NCI-H187 treated with DMSO at 0.1 percent for 48 hours (cell line): ENCODE data around the gene TCAF2.
"Not testable (repeated sequence)": the region's sequence is repeated elsewhere in the genome, so short reads cannot be mapped to it uniquely, and the experiment has no call there.

Source experiments
- DNase-seq: peaks from one replicate; lab custom pipeline; 2025; lab: John Stamatoyannopoulos, UW

Gene TCAF2

DNA sequence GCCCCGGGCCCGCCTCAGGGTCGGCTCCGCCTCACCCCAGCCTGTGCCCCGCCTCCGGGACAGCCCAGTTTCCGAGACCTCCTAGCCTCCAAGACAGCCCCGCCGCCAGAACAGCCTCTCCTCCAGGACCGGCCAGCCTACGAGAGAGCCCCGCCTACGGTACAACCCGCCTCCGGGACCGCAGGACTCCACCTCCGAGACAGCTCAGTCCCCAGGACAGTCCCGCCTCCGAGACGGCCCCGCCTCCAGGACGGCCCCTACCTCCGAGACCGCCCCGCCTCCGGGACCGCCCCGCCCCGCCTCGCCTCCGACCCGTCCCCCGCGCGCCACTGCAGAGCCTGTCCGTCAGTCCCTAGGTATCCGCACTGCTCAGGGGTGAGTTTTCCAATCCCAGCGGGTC lies at the start of gene TCAF2:
TCAF2 (plus strand) TSS at position 329 of the 400 bp plus-strand sequence.
- DNase-seq = not testable (repeated sequence)

DNA sequence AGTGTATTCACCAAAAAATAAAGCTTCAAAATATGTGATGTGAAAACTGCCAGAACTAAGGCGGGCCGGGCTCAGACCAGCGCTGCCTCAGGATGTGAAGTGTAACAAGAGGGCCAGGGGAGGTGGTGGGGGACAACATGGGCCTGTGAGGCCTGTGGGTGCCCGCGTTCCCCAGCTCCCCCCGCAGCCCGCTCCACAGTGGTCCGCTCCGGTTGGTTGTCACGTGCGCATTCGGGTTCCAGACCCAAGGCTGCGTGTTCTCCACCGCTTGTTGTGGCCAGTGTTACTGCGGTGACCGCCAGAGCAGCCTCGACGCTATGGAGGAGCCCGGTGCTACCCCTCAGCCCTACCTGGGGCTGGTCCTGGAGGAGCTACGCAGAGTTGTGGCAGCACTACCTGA lies 49.3 kb upstream of the TCAF2 start, which contains the start of gene CTAGE15:
CTAGE15 (plus strand) TSS at position 301 of the 400 bp plus-strand sequence; CDS start at position 318, 17 bp downstream.
- DNase-seq = not testable (repeated sequence)

DNA sequence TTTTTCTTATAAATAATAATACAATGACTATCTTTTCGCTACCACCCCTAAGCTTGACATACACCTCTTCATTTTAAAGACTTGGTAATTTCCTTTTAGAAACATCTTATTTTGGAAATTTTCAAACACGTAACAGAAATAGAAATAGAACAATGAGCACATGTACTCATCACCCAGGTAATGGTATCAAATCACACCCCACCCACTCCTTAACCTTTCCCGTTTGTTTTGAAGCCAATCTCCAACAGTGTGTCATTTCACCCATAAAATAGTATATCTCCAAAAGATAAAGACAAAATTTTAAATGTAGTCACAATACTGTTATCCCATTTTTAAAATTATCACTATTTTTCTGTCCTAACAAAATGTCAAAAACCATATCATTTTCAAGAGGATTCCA lies 32.6 kb upstream of the TCAF2 start:
- not testable (repeated sequence) for DNase-seq

DNA sequence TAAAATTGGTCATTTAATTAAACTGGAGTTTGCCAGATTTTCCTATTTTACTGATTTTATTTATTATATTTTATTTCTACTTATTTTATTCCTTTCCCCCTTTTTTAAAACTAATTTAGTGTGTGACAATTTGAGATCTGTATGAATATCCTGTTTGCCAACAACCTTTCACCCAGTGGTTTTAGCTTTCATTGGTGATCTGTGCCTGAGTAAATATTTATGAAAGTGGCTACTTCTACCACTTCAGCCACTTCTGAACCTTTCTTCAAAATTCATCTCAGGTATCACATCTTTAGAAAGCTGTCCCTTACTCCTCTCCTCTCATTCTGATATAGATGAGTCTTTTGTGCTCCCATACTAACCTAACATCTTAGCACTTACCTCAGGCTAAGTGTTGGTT lies 30.9 kb upstream of the TCAF2 start:
- DNase-seq = not testable (repeated sequence)

DNA sequence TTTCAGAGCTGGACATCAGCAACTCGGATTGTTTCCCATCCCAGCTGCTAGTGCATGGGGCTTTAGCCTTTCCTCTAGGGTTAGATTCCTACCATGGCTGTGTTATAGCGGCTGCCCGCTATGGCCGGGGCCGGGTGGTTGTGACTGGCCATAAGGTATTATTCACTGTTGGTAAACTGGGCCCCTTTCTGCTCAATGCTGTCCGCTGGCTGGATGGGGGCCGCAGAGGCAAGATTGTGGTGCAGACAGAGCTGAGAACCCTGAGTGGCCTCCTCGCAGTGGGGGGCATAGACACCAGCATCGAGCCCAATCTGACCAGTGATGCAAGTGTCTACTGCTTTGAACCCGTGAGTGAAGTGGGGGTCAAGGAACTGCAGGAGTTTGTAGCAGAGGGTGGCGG lies 22.7 kb upstream of the TCAF2 start:
- not testable (repeated sequence) for DNase-seq

DNA sequence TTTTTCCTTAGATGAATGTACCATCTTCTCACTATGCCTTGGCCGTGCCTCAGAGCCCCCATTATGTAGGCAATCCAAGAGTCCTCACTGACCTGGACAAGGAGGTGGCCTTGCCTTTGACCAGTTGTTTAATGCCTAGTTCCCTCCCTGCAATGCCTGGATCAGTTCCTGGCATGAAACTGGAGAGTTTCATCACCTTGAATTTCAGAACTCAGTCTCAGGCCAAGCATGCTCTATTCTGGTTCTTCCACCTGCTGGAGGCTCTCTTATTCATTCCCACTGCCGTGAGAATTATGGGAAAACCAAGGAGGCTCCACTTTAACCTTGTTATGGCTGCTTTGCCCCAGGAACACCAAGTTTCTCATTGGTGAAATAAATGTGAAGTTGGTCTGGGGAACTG lies 17.2 kb upstream of the TCAF2 start:
- not testable (repeated sequence) for DNase-seq

DNA sequence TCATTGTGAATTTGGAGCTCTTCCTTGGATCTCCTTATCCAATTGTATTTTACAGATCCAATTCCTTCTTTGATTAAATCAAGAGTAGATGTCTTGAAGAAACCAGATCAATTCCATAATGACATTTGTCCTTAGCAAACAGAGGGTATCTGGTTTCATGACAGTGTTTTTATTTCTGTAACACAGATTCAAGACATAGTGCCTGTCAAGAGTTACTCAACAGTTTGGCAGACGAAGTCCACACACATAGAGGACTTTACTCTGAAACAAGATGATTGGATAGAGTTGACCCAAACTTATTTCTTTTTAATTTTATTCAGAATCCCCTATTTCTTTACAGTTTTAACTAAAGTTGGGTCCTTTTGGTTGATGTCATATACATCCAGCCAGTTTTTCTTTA lies 14.7 kb upstream of the TCAF2 start:
- not testable (repeated sequence) for DNase-seq

DNA sequence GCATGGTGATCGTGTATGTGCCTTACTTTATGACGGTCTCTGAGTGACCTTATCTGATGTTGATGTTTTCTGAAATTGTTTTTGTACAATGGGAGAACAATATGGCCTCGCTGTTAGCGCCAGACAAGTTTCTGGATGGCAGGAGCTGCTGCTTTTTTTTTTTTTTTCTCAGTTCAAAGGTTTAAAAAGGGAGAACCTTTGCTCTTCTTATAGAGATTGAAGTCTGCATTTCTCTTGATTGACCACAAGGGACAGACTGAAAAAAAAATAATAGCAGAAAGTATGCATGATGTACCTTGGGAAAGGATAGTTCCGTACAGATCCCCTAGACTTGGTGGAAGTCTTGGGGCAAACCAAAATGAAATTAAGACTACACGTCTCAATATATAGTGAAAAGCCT lies 5.2 kb upstream of the TCAF2 start:
- not testable (repeated sequence) for DNase-seq

DNA sequence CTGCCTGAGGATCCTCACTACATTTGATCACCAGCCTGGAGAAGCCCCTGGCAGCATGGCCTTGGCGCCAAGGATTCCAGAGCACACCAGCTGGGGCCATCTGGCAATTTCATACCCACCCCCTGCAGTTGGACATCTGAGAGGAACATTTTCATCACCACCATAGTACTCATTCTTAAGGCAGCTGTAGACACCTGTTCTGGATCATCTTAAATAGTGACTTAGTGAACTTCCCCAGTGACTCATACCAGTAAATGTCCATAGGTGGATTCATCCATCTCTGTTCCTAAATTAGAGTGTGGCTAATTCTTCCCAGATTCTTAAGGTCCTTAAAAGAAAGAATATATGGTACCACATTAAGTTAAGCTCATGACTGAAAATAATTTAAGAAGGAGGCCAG lies 3.6 kb upstream of the TCAF2 start:
- not testable (repeated sequence) for DNase-seq

DNA sequence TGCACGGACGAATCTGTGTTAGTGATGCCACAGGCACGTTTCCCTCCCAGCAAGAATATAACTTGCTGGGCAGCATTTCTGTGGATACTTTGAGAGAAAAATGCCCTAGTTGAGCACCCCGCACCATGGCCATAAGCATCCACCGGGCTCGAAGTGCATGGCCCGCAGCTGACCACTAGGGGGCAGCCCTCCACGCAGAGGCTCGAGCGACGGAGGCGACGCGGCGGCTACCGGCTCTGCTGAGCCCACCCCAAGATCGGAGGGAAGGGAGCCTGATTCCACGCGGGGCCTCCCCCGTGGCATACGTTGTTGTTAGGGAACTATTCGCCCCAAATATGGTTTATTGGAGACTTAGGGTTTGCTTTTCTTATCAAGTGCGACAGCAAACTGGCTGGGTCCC lies 716 bp upstream of the TCAF2 start:
- DNase-seq = not testable (repeated sequence)

DNA sequence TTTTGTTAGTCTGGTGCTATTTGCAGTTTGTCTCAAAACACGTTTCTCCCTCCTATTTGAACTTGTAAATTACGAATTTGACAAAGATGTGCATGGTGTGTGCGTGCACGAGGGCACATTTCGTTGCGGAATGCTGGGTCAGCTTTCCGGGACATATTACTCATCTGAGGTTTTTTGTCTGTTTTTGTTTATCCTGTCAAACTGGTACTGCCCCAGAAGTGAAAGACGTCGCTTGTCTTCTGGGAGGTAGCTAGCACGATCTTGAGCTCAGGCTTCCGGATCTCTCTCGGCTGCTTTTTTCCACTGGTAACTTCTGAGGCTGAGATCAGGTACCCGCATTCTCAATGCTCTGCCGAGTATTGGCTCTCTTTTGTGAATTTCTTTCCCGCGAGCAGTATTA lies 401 bp downstream of the TCAF2 start:
- DNase-seq = not testable (repeated sequence)

DNA sequence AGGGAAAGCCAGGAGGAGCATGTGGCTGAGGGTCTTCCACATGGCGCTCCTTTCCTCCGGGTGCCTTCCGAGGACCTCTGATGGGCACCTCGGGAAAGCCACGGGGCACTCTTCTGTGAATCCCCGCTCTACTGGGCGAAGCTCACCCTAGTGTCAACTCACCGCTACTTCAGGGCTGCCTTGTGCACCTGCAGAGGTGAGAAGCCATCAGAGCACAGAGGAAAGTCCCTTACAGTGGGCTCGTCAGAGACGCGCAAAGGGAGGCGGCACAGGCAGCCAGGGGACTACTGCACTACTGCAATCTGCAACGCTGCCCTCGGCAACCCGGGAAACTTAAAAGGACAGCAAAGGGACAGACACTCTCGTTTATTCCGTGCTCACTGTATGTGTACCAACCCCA lies 1.4 kb downstream of the TCAF2 start:
- DNase-seq = not testable (repeated sequence)

DNA sequence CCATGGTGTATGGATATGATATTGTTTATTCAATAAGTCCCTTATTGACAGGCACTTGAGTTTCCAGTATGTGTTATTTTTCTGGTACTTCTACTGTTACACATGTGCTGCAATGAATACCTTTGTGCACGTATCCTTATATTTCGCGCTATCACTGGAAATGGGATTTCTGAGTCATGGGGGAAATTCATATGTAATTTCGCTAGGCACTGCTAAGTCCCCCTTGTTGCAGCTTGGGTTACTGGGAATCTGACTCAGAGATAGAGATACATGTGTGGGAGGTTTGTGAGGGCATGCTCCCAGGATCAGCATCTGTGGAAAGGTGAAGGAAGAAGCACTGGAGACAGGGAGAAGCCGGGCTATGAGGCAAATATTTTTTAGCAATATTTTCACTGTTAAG lies 9.9 kb downstream of the TCAF2 start:
- not testable (repeated sequence) for DNase-seq

DNA sequence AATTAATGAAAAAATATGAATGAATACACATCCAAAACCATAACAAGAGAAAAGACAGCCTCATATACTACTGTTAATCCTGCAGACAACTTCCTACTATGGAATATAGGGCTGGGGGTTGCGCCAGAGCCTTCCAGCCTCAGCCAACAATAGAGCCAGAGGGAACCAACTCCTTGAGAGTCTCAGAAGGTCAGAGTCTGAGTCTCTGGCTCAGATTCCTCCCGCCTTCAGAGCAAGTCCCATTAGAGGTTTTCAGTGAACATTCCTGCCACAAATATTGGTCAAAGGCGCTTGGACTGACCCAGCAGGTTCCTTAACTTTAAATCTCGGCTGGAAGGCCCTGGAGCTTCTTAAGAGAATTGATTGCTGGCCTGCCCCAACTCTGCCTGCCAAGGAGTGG lies 11.7 kb downstream of the TCAF2 start:
- not testable (repeated sequence) for DNase-seq

DNA sequence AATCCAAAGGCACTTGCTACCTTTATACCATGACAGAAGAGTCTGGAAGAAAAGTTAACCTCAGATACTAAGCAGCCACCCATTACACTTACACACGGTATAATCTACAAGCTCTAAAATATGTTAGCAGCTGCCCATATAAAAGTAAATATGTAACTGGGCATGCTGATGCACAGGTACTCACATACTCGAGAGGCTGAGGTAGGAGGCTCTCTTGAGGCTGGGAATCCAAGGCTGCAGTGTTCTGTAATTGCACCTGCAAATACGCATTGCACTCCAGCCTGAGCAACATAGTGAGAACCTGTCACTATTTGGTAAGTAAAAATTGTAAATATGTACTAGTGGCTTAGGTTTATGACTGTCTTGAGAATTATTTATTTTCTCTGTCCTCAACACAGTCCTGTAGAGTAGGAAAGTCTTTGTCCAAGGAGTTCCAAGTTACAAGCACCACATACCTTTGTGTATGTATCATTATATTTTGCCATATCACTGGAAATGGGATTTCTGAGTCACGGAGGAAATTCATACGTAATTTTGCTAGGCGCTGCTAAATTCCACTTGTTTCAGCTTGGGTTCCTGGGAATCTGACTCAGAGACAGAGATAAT lies 12.3 kb downstream of the TCAF2 start:
- DNase-seq = not testable (repeated sequence)

DNA sequence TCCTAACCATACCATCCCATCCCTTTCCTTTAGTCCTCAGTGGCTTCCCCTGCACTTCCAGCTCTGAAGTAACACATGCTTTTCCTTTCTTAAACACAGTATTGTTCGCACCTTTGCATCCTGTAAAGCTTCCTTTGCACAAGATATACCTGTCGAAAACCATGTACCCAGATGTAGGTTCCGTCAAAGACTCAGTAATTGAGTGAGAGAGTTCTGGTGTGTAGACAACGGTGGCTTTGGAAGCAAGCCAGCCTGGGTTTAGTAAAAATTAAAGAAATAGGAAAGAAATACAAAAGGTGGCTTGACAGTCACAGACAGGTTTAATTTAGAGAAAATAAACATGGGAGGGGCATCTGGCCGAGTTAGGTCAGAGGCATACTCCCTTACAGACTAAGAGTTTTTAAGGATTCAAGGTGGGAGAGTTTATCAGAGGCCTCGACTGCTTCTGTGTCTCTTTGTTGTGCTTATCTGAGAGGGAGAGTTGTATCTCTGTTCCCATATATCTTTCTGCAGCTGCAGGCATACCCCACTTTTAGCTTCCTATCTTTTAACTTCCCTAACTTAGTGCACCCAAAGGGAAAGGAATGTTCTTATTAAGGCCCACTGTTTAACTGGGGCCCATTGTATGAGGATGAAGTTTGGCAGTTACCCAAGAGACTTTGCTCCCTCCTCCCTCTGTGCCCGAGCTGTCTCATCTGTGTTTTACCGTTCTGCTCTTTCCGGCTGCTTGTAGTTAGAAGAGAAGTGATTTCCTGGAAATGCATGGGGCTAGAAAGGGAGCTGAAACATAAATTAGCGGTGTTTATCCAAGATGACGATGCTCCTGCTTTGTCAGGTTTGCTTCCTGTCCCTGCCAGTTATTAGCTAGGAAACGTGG lies 14.8 kb downstream of the TCAF2 start:
- not testable (repeated sequence) for DNase-seq

DNA sequence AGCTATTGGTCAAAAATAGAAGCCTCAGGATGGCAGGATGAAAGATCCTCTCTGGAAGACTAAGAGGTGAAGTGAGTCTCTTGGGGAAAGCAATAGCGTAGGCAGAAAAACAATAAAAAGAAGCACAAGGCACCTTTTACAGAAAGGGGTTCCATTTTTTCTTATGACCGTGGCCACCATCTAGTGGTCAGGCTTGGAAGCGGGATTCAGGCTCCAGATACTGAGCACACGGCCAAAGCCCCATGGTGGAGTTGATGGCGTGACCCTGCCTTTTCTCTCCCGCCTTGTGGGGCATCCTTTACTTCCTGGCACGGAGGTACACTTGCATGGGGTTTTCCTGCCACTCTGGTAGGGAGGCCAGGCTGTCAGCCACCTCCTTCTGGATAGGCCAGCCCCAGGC lies 18.6 kb downstream of the TCAF2 start:
- not testable (repeated sequence) for DNase-seq

DNA sequence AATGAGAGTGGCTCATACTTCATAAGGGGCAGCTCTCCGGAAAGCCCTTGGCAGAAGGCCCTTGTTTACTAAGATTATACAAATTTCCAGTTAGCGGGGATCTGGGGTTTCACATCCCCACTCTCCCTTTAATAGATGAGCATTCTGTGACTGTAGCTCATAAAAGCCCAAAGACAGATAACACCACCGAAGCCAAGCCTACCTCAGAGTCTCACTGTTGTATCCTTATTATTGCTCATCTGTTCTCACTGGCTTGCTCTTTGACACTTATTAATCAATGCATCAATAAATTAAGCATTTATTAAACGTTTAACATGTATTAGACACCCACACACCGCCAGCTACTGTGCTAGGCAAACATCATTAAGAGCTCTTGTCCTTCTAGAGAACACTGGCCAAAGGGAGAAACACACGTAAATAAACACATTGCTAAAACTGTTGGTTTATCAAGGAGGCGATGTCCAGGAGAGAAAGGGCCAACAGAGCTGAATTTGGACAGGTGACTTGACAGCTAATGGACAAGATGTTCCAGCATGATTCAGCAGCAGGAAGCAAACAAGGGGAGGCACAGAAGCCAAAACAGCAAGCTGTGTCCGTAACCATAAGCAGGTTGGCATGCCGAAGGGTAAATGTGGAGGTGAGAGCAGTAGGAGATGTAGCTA lies 19.9 kb downstream of the TCAF2 start:
- DNase-seq = not testable (repeated sequence)

DNA sequence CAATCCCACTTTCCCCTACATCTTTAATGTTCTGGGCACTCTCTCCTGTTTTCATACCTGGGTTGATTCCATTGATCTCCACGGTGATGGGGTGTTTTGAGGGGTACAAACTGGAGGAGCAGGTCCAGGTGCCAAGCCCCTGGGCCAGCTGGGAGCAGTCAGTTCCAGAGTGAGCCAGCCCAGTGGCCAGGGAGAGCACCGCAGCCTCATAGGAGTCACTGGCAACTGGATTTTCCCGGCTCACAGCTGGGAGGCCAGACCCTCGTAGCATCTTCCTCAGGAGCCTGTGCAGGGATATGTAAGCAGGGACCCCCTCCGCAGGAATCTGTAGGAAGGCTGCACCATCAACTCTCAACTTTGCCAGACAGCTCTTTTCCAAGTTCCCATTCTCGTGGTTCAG lies 25.8 kb downstream of the TCAF2 start:
- DNase-seq = not testable (repeated sequence)

DNA sequence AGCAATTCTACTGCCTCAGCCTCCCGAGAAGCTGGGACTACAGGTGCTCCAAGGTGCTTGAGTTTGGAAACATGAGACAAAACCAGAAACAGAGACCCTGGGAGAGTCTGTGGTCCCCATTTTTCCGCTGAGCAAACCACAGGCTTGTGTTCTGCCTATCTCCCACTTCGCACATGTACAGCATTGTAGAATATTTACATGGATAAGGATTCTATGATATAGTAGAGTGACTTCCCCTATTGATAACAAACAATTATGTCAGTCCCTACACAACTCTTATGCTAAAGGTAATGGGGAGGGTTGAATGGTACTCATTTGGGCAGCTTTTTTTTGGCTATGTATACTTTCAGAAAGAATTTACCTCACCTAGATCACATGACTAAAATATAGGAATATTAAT lies 29.1 kb downstream of the TCAF2 start:
- DNase-seq = not testable (repeated sequence)

DNA sequence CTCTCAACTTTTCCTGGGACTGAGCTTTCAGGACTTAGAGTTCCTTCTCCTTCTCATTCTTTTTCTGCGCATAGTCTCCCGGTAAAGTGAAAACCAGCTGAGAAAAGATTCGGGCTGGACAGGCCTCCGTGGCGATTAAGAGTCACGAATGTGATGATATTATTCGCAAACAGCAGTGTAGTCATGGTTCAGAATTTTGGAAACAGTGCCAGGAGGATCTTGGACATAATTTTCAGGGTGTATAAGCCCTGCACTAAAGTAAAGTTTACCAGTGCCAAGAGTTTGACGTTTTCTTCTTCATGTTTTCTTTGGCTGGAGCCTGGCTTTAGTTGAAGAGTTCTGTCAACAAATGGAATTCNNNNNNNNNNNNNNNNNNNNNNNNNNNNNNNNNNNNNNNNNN lies 29.7 kb downstream of the TCAF2 start:
- not testable (repeated sequence) for DNase-seq
